Brain microvascular endothelial cell (primary cell): ENCODE results near the gene DOCK1.
A peak's percentile ranks its signal among the peaks of the same experiment; 100 is the strongest.

Experiments used
- DNase-seq: peaks from one replicate; pipeline ENCODE4 v3.0.0-alpha.2; 2020
- H3K27ac ChIP-seq: fragments of 250-450 bp; sonication (Bioruptor Pico); 2 replicates; pipeline ENCODE4 v1.5.1; 2020; ENCODE audit warnings: mild to moderate bottlenecking, moderate library complexity
- H3K27me3 ChIP-seq: fragments of 250-450 bp; sonication (Bioruptor Pico); replicated peaks from 2 replicates; pipeline ENCODE4 v1.5.1; 2020; ENCODE audit warnings: mild to moderate bottlenecking
- H3K36me3 ChIP-seq: fragments of 250-450 bp; sonication (Bioruptor Pico); replicated peaks from 2 replicates; pipeline ENCODE4 v1.5.1; 2020; ENCODE audit warnings: mild to moderate bottlenecking
- H3K4me3 ChIP-seq: 2 replicates; pipeline ENCODE4 v1.5.1; 2011; ENCODE audit warnings: low read depth, mild to moderate bottlenecking, control low read depth, low read length, moderate library complexity
- in situ Hi-C: cut with HindIII; loops from 2 replicates; pipeline ENCODE4 v1.10.0; 2017; ENCODE audit warnings: low sequenced_read_pairs, low pct_ligation_motif_present
- TF ChIP-seq, protein P1 (sequence below): IDR thresholded peaks from 2 replicates; pipeline ENCODE4 v1.5.1; 2011; ENCODE audit warnings: low read depth, mild to moderate bottlenecking, moderate library complexity, low read length, control low read depth, inconsistent platforms; ENCODE audit errors: missing control alignments

The DOCK1 gene

GRCh38 chr10:127094984-127095383 is 189.8 kb downstream of the DOCK1 start:
- TF ChIP-seq, protein P1, sequence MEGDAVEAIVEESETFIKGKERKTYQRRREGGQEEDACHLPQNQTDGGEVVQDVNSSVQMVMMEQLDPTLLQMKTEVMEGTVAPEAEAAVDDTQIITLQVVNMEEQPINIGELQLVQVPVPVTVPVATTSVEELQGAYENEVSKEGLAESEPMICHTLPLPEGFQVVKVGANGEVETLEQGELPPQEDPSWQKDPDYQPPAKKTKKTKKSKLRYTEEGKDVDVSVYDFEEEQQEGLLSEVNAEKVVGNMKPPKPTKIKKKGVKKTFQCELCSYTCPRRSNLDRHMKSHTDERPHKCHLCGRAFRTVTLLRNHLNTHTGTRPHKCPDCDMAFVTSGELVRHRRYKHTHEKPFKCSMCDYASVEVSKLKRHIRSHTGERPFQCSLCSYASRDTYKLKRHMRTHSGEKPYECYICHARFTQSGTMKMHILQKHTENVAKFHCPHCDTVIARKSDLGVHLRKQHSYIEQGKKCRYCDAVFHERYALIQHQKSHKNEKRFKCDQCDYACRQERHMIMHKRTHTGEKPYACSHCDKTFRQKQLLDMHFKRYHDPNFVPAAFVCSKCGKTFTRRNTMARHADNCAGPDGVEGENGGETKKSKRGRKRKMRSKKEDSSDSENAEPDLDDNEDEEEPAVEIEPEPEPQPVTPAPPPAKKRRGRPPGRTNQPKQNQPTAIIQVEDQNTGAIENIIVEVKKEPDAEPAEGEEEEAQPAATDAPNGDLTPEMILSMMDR = no peak
- Histone ChIP-seq H3K27ac (no peak overlapping the region), H3K4me3 (no peak overlapping the region), H3K27me3 (no peaks in the 10 kb centered on the region), H3K36me3 (peaks cover 2% of the 10 kb centered on the region)
- in situ Hi-C loops = no loop called here
- no peak for DNase-seq

DNA sequence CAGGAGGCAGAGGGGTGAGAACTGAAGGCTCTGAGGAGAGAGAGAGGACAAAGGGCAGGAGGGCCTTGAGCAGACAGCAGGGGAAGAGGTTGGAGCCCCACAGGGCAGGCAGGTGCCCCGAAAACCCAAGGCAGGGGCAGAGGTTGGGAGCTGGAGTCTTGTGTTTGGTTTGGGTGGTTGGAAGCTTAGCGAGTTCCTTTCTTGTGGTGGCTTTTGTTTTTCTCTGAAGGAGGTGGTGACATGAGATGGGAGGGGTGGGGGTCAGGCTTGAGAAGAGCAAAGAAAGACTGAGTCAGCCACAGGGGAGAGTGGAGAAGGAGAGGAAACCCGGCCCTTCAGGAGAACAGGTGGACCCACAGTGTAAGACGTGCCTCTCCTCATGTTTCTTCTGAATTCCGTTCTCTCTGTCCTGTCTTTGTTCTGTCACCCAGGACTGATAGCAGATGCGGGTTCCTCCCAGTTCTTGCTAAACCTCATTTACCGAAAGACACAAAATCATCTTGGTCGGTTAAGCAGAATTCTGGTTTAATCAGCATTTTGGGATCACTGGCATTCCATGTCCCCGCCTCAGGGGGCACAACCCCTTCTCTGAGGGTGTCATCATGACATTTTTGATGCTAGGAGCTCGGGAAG is 195.9 kb downstream of the DOCK1 start:
- in situ Hi-C loops = no loop called here
- DNase-seq = no peak
- Histone ChIP-seq H3K36me3 (peaks cover under 1% of the 10 kb centered on the region), H3K4me3 (no peak overlapping the region), H3K27ac (no peak overlapping the region), H3K27me3 (no peaks in the 10 kb centered on the region)
- TF ChIP-seq, protein P1 = no peak

- Histone ChIP-seq H3K4me3 (no peak overlapping the region), H3K27me3 (no peaks in the 10 kb centered on the region), H3K36me3 (peaks cover 6% of the 10 kb centered on the region), H3K27ac (no peak overlapping the region)
- TF ChIP-seq, protein P1 = no peak
- no peak for DNase-seq
- in situ Hi-C loops = no loop called here
Measured at GRCh38 chr10:127102176-127102575, 196.9 kb downstream of the DOCK1 start.

- in situ Hi-C loops = no loop called here
- H3K36me3 ChIP-seq = peaks cover 11% of the 10 kb centered on the region
Measured at GRCh38 chr10:127115100-127115499, 209.9 kb downstream of the DOCK1 start.

DNA sequence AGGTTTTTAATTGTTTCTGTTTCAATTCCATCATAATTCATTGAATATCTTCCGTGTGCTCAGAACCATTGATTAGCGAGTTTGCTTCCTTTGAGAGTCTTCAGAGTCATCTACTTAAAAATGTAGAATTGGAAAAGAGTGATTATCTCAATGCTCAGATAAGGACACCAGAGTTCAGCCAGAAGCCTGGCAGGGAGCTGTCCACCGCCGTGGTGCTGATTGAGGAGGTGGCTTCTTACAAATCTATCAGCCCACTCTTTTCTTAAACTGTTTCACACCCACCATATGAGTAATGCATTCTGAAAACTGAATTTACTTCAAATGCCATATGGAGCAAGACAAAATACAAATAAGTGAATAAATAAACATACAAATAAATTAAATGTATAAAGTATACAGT is 211.9 kb downstream of the DOCK1 start:
- no peaks in the 10 kb centered on the region for H3K36me3 ChIP-seq
- TF ChIP-seq, protein P1 = no peak
- H3K4me3 ChIP-seq = no peak overlapping the region
- H3K27ac ChIP-seq = no peak overlapping the region
- DNase-seq = peak; percentile 64
- no peaks in the 10 kb centered on the region for H3K27me3 ChIP-seq
- in situ Hi-C loops = no loop called here

More at GRCh38 chr10:127115100-127115499, 209.9 kb downstream of the DOCK1 start:
- Histone ChIP-seq H3K4me3 (no peak overlapping the region), H3K27ac (no peak overlapping the region), H3K27me3 (no peaks in the 10 kb centered on the region)
- DNase-seq = no peak
- TF ChIP-seq, protein P1 = no peak

DNA sequence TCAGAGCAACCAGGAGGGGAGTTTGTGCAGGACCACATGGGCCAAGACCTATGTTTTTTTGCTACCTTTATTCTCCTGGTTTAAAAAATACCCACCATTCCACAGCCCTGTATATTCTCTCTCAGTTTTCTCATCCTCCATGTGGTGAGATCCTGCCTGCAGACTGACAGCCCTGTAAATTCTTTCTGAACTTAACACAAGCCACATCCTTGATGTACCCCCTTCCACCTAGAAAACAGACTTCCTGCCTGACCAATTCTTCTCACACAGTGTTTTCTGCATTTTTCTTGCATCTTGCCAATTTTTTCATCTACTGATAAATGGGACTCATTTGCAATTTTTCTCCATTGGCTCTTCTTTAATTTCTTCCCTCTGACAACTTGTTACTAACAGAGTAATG is 212.8 kb downstream of the DOCK1 start:
- TF ChIP-seq, protein P1 = no peak
- Histone ChIP-seq H3K36me3 (no peaks in the 10 kb centered on the region), H3K4me3 (no peak overlapping the region), H3K27ac (no peak overlapping the region), H3K27me3 (no peaks in the 10 kb centered on the region)
- in situ Hi-C loops = no loop called here
- DNase-seq = no peak
